Stimulated activated naive CD4-positive, alpha-beta T cell (primary cell): ENCODE data around the gene GGT7.
"Not testable (repeated sequence)": the region's sequence is repeated elsewhere in the genome, so short reads cannot be mapped to it uniquely, and the experiment has no call there.

Experiments used
- DNase-seq, 6 experiments: peaks; one replicate each; lab custom pipeline; 2025; lab: John Stamatoyannopoulos, UW

The GGT7 gene, protein sequence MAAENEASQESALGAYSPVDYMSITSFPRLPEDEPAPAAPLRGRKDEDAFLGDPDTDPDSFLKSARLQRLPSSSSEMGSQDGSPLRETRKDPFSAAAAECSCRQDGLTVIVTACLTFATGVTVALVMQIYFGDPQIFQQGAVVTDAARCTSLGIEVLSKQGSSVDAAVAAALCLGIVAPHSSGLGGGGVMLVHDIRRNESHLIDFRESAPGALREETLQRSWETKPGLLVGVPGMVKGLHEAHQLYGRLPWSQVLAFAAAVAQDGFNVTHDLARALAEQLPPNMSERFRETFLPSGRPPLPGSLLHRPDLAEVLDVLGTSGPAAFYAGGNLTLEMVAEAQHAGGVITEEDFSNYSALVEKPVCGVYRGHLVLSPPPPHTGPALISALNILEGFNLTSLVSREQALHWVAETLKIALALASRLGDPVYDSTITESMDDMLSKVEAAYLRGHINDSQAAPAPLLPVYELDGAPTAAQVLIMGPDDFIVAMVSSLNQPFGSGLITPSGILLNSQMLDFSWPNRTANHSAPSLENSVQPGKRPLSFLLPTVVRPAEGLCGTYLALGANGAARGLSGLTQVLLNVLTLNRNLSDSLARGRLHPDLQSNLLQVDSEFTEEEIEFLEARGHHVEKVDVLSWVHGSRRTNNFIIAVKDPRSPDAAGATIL

DNA sequence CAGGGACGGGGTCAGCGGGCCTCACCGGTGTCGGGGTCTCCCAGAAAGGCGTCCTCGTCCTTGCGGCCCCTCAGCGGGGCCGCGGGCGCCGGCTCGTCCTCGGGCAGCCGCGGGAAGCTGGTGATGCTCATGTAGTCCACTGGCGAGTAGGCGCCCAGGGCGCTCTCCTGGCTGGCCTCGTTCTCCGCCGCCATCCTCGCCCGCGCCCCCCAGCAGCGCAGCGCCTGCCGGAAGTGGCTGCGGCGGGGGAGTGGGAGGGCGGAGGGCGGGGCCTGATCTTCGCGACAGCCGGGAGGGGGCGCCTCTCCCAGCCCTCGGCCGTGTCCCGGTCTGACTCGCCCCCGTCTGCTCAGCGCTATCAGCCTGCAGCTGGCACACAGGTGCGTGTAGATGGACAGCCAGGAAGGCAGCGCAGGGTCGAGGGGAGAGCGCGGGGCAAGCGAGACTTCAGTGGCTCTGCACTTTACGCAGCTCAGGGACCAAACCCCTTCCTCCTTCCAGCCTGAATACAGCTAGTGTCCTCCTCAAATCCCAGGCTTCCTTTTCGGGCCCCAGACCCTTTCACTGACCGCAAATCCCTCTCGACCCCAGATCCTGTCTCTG, at the start of gene GGT7:
Gene GGT7, minus strand, starts transcription at position 235 of the 603 bp plus-strand sequence. Its CDS starts 41 bp downstream, at position 194.
- peak; percentile 70 to 87 (median 84) for DNase-seq

DNA sequence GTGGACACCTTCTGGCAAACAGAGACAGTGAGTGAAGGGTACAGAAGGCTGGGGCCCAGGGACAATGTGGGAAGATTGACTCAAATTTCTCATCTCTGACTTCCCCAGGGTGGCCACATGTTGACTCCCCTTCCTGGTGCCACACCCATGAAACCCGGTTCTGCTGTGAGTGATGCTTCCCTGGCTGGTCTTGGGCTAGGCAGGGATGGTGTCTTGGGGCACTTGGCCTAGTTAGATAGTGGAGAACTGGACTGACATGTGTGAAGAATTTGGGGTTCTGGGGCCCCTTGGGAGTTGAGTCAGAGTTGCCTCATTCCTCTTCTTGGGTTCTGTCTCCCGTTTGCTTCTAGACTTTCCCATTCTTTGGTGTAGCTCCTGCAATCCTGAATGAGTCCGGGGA, 48.8 kb upstream of the GGT7 start:
- no peak for DNase-seq

DNA sequence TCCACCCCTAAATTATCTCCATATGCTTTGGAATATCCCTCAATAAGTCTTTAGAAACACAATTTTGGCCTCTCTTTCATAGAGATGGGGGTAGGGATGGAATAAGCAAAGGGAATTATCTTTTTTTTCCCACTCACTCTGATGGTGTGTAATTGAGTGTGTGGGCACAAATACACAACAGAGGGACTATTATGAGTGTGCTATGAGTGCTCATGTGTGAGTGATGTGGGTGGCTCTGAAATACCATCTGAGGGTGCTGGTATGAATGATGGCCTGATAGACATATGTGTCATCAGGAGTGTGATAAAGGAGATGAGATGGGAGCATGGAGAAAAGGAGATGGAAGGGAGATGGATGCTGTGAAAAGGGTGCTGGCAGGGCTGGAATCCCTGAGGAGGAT, 47.4 kb upstream of the GGT7 start:
- no peak for DNase-seq

DNA sequence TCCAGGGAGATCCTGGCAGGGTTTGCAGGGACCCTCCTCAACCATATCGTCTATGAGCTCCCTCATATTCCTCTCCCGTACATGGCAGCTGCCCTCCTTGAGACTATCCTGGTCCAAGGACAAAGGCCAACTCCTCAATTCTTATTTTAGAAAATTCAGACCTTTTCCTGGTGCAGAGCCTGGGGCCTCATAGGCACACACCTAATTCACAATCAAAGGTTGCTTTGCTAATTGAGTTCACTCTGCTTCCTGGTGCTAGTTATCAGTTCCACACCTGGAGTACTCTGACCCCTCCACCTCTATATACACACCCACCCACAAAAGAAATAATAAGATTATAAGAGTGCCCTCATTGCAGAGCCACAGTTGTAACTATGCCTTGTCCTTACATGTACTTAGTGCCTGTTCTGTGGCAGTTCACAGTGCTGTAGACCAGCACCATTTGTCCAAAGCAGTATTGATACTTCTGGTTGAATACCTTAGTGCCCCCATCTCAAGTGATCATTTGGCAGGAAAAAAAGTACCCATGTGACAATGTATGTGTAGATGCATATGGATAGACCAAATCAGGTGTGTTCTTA, 44.2 kb upstream of the GGT7 start:
- no peak for DNase-seq

DNA sequence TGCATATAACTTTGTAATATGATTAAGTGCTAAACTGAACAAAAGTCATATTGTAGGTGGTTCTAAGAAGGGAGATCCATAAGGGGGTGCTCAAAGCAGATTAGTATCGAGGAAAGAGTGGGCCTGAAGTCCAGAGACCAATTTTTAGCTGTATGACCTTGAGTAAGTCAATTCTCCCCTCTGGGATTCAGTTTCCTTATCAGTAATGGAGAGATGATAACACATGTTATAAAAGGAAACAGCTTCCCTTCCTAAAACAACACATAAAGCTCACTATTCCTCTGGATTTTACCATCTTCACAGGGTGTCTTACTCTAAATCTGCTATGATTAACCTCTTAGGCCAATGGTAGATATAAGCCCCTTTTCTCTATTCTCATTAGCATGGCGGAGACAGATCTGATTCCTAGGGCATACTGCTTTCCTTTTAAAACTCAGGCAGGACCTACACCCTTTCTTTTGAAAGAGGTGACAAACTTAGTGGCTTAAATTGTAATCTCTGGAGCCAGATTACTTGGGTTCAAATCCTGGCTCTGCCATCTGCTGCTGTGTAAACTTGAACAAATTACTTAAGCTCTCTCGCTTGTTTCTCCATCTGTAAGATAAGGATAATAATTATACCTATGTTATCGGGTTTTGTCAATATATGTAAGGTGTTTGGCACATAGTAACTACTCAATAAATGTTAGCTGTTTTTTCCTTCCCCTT, 43.2 kb upstream of the GGT7 start:
- DNase-seq = no peak

DNA sequence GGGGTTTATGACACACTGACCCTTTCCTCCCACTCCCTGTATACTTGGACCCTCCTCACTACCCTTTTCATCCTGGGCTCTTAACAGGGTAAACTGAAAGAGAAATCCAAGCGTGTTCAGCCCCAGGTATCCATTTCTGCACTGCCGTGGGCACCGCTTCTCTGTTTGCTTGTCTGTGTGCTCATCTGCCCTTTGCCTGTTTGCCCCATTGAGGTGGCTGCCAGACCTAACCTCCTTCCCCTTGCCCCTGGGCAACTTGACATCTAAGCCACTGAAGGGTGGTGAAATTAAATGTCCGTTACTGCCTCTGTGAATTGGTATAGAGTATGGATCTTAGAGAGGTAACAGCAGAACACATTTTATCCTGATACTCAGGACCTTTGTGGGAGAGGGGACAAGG, 42.5 kb upstream of the GGT7 start:
- DNase-seq = no peak

DNA sequence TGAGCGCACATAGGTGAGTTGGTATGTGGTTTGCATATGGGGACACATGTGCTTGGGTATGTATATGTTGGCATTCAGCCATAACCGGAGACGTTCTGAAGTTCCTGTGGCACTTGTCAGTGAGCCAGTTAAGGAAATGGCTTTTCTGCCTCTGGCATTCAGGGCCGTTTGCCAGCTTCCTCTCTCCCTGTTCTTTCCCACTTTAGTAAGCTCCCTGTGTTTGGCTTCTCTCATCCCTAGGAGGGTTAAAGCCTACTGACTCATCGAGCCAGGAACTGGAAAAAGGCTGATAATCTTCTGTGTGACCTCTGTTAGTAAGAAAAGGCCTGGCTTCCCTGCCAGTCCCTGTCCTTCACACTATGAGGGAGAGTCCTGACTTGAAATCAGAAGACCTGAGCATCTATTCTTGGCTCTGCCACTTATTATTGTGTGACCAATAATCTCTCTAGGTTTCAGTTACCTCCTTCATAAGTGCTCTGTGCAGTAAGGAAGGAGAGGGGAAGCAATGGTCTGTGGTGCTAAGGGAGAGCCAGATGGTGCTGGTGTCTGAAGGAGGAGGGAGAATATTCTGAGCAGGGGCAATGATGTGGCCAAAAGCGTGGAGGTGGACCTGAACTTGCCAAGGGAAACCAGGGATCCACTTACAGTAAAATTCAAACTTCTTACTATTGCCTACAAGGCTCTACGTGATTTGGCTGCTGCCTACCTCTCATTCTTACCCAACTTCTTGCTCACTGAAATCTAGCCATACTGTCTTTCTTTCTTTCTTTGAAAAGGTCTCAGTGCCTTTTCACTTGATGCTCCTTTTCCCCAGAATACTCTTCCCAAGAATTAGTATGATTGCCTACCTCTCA, 35.2 kb upstream of the GGT7 start:
- peak in 2 of 6 experiments; percentile 7 to 14 for DNase-seq

DNA sequence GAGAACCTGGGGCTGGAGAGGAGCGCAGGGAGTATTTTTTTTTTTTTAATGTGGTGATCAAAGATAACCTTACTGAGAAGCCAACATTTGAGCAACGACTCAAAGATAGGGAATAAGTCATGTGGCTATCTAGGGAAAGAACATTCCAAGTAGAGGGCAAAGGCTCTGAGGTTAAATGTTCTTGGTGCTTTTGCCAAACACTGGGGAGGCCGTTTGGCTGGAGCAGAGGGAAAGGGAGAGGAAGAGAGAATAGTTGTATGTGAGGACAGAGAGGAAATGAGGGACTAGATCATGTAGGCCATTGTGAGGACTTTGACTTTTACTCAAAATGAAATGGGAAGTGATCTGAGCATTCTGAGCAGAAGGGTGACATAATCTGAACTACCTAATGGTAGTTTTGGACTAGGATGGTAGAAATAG, 31.6 kb upstream of the GGT7 start:
- no peak for DNase-seq

DNA sequence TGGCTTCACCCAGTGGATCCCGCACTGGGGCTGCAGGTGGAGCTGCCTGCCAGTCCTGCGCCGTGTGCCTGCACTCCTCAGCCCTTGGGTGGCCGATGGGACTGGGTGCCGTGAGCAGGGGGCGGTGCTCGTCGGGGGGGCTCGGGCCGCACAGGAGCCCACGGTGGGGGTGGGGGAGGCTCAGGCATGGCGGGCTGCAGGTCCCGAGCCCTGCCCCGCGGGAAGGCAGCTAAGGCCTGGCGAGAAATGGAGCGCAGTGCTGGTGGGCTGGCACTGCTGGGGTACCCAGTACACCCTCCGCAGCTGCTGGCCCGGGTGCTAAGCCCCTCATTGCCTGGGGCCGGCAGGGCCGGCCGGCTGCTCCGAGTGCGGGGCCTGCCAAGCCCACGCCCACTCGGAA, 26.1 kb upstream of the GGT7 start:
- DNase-seq = not testable (repeated sequence)

DNA sequence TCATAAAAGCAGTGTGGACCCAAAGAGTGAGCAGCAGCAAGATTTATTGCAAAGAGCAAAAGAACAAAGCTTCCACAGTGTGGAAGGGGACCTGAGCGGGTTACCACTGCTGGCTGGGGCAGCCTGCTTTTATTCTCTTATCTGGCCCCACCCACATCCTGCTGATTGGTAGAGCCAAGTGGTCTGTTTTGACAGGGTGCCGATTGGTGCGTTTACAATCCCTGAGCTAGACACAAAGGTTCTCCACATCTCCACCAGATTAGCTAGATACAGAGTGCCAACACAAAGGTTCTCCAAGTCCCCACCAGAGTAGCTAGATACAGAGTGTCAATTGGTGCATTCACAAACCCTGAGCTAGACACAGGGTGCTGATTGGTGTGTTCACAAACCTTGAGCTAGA, 25.5 kb upstream of the GGT7 start:
- DNase-seq = not testable (repeated sequence)

DNA sequence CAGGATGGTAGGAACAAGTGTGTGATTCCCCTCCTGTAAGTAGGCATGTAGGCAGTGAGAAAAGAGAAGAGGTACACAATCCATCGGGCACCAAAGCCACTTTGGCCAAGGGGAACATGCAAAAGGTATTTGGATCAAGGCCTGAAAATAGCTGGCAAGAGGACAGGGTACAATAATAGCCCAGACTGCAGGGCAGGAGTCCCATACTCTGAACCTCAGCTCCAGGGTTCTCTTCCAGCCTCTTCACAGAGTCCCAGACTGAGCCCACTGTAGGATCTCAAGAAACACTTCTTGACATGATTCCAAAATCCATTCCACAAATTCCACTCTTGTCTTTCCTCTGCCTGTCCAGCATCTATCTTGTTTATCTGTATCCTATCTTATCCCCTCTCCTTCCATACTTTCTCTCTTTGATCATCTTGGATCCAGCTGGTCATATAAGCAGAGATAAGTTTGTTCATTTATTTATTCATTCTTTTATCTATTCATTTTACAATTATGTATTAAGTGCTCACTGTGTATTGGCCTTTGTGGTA, 23.5 kb upstream of the GGT7 start:
- no peak for DNase-seq

DNA sequence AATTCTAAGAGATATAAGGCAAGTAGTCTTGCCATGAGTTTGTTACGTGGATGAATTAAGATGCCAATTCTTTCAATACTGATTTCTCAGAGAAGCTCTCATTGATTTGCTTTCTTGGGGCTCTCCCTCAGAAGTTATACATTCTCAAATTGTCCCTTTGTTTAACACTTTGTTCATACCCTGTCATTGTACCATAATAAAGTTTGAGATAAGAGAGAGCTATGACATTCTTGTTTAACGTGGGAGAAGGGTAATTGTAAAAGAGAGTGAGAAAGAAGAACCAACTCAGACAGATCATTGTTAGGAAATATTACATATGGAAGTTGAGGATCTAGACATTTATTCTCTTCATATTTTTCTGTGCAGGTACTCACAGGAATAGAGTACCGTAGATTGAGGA, 22.8 kb upstream of the GGT7 start:
- DNase-seq = no peak

DNA sequence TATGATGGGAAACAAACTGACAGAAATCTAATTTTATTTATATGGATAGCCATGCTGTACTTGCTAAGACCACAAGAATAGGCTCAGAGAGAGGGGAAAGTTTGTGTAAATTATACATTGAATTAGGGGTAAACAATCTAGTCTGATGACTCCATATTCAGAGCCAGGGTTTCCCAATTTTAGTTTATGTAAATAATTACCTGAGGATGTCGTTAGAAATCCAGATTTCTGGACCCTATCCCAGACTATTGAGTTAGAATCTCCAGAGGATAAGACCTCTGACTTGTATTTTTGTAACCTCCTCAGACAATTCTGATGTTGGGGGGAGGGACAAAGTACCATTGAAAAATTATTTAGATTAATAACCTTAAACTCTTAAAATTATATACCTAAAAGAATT, 22.1 kb upstream of the GGT7 start:
- no peak for DNase-seq

DNA sequence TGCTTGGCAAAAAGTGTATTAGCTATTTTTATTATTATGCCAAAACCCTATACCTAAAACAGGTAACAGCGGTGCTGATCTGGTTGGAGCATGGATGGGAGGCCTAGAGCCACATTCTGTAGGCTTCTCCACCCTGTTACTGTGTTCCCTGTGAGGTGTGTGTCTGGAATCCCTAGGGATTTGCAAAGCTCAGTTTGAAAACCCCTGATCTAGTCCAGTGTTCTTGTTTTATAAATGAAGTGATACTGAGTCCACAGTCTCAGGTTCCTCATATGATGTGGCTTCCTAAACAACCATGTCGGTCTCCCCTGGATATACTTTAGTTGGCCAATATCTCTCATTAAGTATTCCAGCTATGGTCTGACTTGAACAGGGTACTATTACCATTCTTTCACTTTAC, 20.0 kb upstream of the GGT7 start:
- no peak for DNase-seq

DNA sequence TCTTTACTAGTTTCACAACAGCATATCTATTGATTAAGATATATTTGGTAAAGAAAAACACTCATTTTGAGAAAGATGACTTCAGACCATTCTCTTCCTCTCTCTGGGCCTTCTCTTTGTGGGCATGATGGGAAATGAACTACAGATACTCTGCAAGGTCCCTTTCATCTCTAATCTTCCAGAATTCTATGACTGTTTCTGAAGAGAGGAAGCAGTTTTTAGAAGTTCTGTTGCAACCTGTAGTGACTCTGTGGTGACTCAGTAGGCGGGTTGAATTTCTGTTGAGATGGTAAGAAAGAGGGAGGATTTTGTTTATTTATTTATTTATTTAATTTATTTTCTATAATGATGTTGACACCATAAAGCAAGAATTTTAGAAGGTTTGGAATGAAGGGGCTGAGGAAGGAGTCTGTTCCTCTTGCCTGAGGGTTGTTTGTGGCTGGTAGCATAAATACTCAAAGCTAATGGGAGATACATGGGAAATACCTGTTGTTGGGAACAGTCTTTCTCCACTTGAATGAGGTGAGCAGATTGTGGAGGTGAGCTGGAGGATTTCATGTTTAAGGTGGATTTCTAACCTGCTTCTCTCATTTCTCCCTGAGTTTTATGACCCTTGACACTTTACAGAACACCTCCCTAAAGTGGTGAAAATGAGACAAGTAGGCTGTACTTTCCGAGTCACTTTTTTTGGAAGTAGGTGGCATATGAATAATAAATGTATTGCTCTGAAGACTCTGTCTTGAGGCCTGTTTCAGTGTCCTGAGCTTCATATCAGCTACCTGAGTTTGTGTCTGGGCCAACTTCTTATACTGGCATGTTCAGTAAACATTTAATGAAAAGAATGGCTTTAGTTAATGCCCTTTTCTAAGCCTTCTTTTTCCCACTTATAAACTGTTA, 18.8 kb upstream of the GGT7 start:
- peak in 3 of 6 experiments; percentile 8 to 30 (median 16) for DNase-seq

DNA sequence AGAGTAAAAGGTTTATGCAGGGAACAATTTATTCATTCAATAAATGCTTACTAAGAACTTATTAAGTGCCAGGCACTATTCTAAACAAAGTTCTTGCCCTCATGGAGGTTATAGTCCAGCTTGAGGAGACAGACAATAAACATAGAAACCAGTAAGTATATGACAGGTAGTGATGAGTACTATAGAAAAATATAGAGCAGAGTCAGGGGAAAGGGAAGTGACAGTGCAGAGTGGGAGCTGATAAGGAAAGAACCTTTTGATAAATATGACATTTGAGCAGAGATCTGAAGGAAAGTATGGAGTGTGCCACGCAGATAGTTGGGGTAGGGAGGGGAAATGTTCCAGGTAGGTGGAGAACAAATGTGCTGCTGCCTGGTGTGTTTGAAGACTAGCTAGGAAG, 15.8 kb upstream of the GGT7 start:
- DNase-seq = no peak

DNA sequence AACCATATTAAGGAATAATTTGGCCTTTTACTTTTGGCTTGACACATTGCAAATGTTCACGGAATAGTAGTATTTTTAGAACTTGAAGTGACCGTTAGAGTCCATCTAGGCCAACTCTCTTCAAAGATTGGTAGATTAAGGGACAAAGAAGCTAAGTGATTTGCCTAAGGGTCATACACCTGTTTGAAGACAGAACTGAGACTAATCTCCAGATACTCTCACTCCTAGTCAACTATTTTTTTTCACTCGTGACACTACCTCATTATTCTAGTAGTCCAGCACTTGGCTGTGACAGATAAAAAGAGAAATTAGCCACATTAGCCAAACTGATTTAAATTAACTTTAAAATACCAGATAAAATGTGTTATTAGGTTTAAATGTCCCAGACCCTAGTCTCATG, 14.4 kb upstream of the GGT7 start:
- DNase-seq = no peak

DNA sequence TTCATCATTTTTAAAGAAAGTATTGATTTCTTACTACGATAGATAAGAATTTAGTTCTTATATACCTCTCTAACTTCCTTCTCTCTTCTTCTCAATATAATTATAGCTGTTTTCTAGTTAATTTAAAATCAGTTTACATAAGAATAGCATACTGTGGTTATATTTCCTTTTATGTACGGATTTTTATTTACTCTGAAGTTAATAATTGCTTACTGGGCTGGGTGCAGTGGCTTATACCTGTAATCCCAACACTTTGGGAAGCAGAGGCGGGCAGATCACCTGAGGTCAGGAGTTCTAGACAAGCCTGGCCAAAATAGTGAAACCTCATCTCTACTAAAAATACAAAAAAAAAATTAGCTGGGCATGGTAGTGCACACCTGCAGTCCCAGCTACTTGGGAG, 13.5 kb upstream of the GGT7 start:
- no peak for DNase-seq

DNA sequence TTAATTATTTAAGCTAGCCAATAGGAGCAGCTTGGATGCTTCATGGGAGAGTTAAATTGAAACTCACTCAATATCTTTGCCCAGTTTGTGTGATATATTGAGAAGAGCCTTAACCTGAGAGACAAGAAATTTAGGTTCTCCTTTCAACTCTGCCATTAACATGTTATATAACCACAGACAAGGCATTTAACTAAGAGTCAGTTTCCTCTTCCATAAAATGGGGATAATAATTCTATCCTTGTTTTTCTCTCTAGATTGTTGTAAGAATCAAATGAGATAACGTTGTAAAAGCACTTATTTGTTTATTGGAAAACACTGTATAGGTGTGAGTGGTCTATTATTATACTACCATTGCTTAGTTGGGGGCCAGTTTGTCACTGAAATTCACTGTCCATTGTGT, 11.6 kb upstream of the GGT7 start:
- no peak for DNase-seq

DNA sequence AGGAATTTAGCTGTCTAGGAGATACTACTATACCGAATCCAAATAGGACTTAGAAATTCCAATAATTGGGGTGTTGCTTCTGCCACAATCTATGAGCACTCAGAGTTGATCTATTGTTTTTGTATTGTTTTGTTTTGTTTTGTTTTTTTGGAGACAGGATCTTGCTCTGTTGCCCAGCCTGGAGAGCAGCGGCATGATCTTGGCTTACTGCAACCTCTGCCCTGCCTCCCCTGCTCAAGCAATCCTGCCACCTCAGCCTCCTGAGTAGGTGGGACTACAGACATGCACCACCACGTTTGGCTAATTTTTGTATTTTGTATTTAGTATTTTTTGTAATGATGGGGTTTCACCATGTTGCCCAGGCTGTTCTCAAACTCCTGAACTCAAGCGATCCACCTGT, 11.2 kb upstream of the GGT7 start:
- no peak for DNase-seq
